ENCODE measurements around the gene PRRG4. TPM values are rescaled to one million over a fixed set of nuclear protein-coding genes. Genes with fewer than 3 reads are reported as not detected.
A peak's percentile ranks its signal among the peaks of the same experiment; 100 is the strongest.

The PRRG4 gene
- total and polyA plus RNA-seq, 2 donors (not counting 3 experiments of a cell fraction or from before 2014, with no cell fraction given) = 0.09 TPM; not detected in 1

DNA sequence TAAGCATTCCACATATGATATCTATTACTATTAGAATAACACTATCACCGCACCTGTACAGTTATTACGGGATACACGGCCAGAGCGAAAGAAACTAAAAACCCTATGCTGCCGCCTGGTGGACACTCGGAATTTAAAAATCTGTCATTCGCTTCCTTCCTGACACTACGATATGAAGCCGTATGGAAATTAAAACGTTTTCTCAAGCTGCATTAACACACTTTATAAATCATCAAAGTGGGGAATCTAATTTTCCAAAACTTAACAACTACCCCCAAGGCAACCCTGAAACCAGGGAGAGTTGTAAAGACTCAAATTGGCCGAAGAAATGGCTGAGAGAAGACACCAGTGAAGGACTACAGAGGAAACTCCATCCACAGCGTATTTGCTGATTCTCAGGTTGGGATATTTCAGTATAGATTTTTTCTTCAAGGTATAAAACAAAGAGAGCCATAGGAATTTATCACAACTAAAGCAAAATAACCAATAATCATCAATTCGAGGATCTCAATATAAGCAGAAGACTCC lies 36.7 kb upstream of the PRRG4 start:
- H3K36me3 ChIP-seq (ENCODE audit: control insufficient read depth in 2 of 2, extremely low read depth in 1 of 2, insufficient read depth in 2 of 2, low read length in 2 of 2) = no peaks in the 10 kb centered on the region
- intact Hi-C loops (cut with micrococcal nuclease) (loop anchor here (1.0 to 5.0 kb wide), 5 partner anchors 44 to 470 kb away; partner anchors contain the start of gene EIF3M), dilution Hi-C loops (cut with MboI; ENCODE audit: extremely low pct_ligation_motif_present, low sequenced_read_pairs) (no loop called here)
- no peaks in the 10 kb centered on the region for H4K20me1 ChIP-seq (replicated peaks; ENCODE audit: control insufficient read depth, extremely low read depth, insufficient read depth, low read length)
- H2AFZ ChIP-seq (ENCODE audit: low read depth, low read length) = peak overlapping the region; percentile 54
- TF ChIP-seq, protein P1, sequence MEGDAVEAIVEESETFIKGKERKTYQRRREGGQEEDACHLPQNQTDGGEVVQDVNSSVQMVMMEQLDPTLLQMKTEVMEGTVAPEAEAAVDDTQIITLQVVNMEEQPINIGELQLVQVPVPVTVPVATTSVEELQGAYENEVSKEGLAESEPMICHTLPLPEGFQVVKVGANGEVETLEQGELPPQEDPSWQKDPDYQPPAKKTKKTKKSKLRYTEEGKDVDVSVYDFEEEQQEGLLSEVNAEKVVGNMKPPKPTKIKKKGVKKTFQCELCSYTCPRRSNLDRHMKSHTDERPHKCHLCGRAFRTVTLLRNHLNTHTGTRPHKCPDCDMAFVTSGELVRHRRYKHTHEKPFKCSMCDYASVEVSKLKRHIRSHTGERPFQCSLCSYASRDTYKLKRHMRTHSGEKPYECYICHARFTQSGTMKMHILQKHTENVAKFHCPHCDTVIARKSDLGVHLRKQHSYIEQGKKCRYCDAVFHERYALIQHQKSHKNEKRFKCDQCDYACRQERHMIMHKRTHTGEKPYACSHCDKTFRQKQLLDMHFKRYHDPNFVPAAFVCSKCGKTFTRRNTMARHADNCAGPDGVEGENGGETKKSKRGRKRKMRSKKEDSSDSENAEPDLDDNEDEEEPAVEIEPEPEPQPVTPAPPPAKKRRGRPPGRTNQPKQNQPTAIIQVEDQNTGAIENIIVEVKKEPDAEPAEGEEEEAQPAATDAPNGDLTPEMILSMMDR (IDR thresholded peaks at IDR 0.05; ENCODE audit: extremely low read depth in 1 of 2, insufficient read depth in 1 of 2, low read depth in 1 of 2, low read length in 2 of 2) = peak; percentile 53 to 59
- no peak for TF ChIP-seq EZH2 (IDR thresholded peaks at IDR 0.05; ENCODE audit: borderline replicate concordance, low read depth, low read length, severe bottlenecking)
- BruUV-seq (replicated peaks) = no TSS peak
- no peaks in the 10 kb centered on the region for H3K9me3 ChIP-seq (replicated peaks; ENCODE audit: control insufficient read depth, insufficient read depth, low read length)
- ChIA-PET POLR2A (no interaction called here), CTCF (interaction anchor here (0.7 to 3.3 kb wide), 11 partner anchors 9 to 480 kb away, joined by 3 to 37 read pairs (median 4); no protein-coding TSS in a partner anchor)
- H3K9me1 ChIP-seq (replicated peaks; ENCODE audit: control insufficient read depth, extremely low read depth, insufficient read depth, low read length) = no peaks in the 10 kb centered on the region
- H3K27ac ChIP-seq (ENCODE audit: insufficient read depth, low read depth, low read length) = no peak overlapping the region
- peak overlapping the region in 1 of 3 experiments; percentile 5 for H3K4me3 ChIP-seq (replicated peaks in 1 of 3; ENCODE audit: insufficient read depth in 1 of 3, low read depth in 1 of 3, low read length in 3 of 3)
- peaks cover 5 to 24% of the 10 kb centered on the region in 2 experiments for H3K27me3 ChIP-seq (ENCODE audit: control insufficient read depth in 2 of 2, insufficient read depth in 2 of 2, low read length in 2 of 2)
- peak overlapping the region; percentile 66 for H3K4me2 ChIP-seq (ENCODE audit: insufficient read depth, low read length)
- no peaks in the 10 kb centered on the region for H3K4me1 ChIP-seq (ENCODE audit: control insufficient read depth, extremely low read depth, insufficient read depth, low read length)
- no peak overlapping the region for H3K9ac ChIP-seq (replicated peaks; ENCODE audit: extremely low read depth, insufficient read depth, low read length)
- FAIRE-seq (peak; percentile 78), DNase-seq (ENCODE audit: low read depth, low spot score) (peak; percentile 57)
- H3K79me2 ChIP-seq (ENCODE audit: control insufficient read depth, insufficient read depth, low read length) = no peaks in the 10 kb centered on the region

DNA sequence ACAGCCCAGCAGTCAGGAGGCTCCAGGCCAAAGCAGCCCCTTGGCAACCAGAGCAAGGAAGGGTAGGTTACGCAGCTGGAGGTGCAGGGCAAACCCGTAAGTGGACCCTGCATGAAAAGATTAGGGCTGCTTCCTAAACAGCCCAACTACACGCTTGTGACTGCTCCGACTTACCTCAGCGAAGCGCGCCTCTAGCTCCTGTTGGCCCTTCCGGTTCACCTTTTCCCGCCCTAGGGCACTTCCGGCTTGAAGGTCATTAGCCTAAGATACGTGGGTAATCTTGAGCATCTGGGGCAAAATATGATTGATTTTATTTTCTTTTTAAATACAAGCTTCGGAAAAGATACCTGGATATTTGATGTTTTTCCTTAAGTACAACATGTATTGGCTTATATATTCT lies 35.3 kb upstream of the PRRG4 start, which contains the start of gene CCDC73:
Gene CCDC73 (minus strand): TSS at position 224 of the 400 bp plus-strand sequence. CDS start 34,419 bp downstream, outside the sequence.
- no peak for FAIRE-seq
- ChIA-PET POLR2A (no interaction called here), CTCF (interaction anchor here (0.8 to 1.5 kb wide), 5 partner anchors 15 to 471 kb away, joined by 3 to 6 read pairs (median 4); no protein-coding TSS in a partner anchor)

More for the DNA sequence above, 35.3 kb upstream of the PRRG4 start, which contains the start of gene CCDC73:
- H3K4me3 ChIP-seq (replicated peaks in 1 of 3; ENCODE audit: insufficient read depth in 1 of 3, low read depth in 1 of 3, low read length in 3 of 3) = no peak within 1 kb of the TSS
- H3K9ac ChIP-seq (replicated peaks; ENCODE audit: extremely low read depth, insufficient read depth, low read length) = no peak within 1 kb of the TSS
- H3K36me3 ChIP-seq (ENCODE audit: control insufficient read depth in 2 of 2, extremely low read depth in 1 of 2, insufficient read depth in 2 of 2, low read length in 2 of 2) = no peaks in the 10 kb centered on the region
- no peak within 1 kb of the TSS for H2AFZ ChIP-seq (ENCODE audit: low read depth, low read length)
- intact Hi-C loops (cut with micrococcal nuclease) = loop anchor here (5.0 kb wide), 1 partner anchor 212 kb away; the partner anchor contains the start of gene EIF3M
- peaks cover 5 to 19% of the 10 kb centered on the region in 2 experiments for H3K27me3 ChIP-seq (ENCODE audit: control insufficient read depth in 2 of 2, insufficient read depth in 2 of 2, low read length in 2 of 2)
- TF ChIP-seq, protein P2, sequence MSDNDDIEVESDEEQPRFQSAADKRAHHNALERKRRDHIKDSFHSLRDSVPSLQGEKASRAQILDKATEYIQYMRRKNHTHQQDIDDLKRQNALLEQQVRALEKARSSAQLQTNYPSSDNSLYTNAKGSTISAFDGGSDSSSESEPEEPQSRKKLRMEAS (IDR thresholded peaks at IDR 0.05; ENCODE audit: insufficient read depth, insufficient read length) = no peak
- TF ChIP-seq POLR2AphosphoS5 (IDR thresholded peaks at IDR 0.05; ENCODE audit: insufficient read depth, low read depth, low read length) (no peak), JUN (IDR thresholded peaks at IDR 0.05; ENCODE audit: borderline replicate concordance, insufficient read depth, insufficient read length, low read depth) (no peak), GATA2 (IDR thresholded peaks at IDR 0.05; ENCODE audit: insufficient read depth, insufficient read length, low read depth, low read length) (no peak), EZH2 (IDR thresholded peaks at IDR 0.05; ENCODE audit: borderline replicate concordance, low read depth, low read length, severe bottlenecking) (no peak), FOS (IDR thresholded peaks at IDR 0.05; ENCODE audit: borderline replicate concordance, insufficient read depth, low read length) (no peak), POLR2A (IDR thresholded peaks at IDR 0.05; ENCODE audit: low read depth, low read length) (no peak), MYC (IDR thresholded peaks at IDR 0.05; ENCODE audit: low read depth, low read length) (no peak)
- TF ChIP-seq, protein P1 (IDR thresholded peaks at IDR 0.05; ENCODE audit: extremely low read depth in 1 of 2, insufficient read depth in 1 of 2, low read depth in 1 of 2, low read length in 2 of 2) = no peak
- no TSS peak for BruUV-seq (replicated peaks)
- dilution Hi-C loops (cut with MboI; ENCODE audit: extremely low pct_ligation_motif_present, low sequenced_read_pairs) = no loop called here
- no peaks in the 10 kb centered on the region for H3K4me1 ChIP-seq (ENCODE audit: control insufficient read depth, extremely low read depth, insufficient read depth, low read length)
- no peaks in the 10 kb centered on the region for H3K9me3 ChIP-seq (replicated peaks; ENCODE audit: control insufficient read depth, insufficient read depth, low read length)
- no peak for DNase-seq (ENCODE audit: low read depth, low spot score)
- no peak within 1 kb of the TSS for H3K4me2 ChIP-seq (ENCODE audit: insufficient read depth, low read length)
- no peak within 1 kb of the TSS for H3K27ac ChIP-seq (ENCODE audit: insufficient read depth, low read depth, low read length)
- no peaks in the 10 kb centered on the region for H3K9me1 ChIP-seq (replicated peaks; ENCODE audit: control insufficient read depth, extremely low read depth, insufficient read depth, low read length)
- no peaks in the 10 kb centered on the region for H3K79me2 ChIP-seq (ENCODE audit: control insufficient read depth, insufficient read depth, low read length)
- no peaks in the 10 kb centered on the region for H4K20me1 ChIP-seq (replicated peaks; ENCODE audit: control insufficient read depth, extremely low read depth, insufficient read depth, low read length)
